Measurements from ENCODE around the gene CATSPER3.
A peak's percentile ranks its signal among the peaks of the same experiment; 100 is the strongest.

The CATSPER3 gene

DNA sequence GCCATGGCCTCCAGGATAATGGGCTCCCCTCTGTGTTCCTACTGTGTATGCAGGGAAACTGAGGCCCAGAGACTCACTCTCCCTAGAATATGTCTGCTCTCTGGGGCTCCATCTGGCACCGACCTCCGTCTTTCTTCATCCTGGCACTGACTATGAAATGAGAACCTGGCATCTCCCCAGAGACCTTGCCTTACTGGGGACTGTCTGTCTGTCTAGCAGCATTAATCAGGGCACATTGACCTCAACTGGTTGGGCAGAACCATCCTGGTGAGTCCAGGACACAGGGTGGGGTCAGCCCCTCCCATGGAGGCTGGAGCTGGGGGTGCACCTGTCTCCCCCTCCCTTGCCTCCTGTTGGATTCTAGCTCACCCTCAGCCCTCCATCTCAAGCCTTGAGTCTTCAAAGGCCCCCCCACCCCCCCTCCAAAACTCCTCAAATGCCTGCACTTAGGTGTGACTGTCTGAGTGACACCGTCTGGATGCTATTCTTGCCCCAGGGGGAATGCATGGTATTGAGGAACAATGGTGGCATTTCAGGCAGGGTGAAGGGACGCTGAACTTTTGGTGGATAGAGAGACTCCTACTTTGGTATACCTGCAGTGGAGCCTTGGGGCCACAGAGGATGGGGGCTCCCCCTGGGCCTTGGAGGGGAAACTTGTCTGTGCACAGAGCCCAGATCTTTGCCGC, 79.1 kb downstream of the CATSPER3 start:
- DNase-seq = no peak

GRCh38 chr5:135047347-135047695, 79.6 kb downstream of the CATSPER3 start:
- DNase-seq = no peak

GRCh38 chr5:135048286-135048685, 80.6 kb downstream of the CATSPER3 start:
- no peak for DNase-seq

GRCh38 chr5:135048930-135049329, 81.2 kb downstream of the CATSPER3 start:
- no peak for DNase-seq

DNA sequence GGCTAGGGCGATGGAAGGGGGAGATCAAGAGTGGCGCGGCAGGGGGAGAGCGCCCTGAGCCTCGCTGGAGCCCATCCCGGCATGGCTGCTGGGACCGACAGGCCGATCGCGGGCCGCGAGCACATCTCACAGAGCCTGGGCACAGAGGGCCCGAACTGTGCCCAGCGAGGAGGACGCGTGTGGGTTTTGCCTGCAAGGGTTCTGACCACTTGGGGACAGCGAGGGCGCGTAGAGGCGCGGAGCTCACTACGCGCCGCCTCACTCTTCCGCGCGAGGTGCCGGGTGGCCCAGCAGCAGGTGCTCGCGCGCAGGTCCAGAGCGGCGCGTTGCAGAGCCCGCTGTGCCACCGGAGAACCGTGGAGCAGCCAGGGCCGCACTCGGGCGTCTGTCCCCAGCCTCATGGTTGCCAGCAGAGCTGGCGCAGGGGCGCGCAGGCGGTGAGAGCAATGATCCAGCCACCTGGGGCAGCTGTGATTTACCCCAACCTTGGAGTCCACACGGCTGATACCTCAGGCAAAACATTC, 82.6 kb downstream of the CATSPER3 start:
- no peak for DNase-seq

DNA sequence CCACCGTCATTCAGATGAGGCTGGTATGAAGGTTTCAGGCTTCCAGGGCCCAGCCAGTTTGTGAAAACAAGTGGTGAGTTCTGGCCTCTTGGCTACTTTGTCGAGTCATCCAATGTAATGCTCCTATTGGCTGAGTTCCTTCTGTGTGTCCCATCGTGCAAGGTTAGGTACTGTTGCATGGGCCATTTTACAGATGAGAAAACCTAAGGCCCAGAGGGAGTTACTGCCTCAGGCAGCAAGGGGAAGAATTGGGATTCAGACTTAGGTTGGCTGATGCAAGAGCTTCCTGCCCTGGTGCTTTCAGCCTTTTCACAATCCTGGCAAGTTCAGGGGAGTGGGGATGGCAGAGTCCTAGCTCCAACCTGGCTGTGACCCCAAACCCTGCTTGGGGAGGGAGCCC, 83.7 kb downstream of the CATSPER3 start:
- DNase-seq = no peak

- no peak for DNase-seq
Observed at GRCh38 chr5:135051872-135052271, 84.2 kb downstream of the CATSPER3 start.

GRCh38 chr5:135052511-135053145, 84.9 kb downstream of the CATSPER3 start:
- no peak for DNase-seq

GRCh38 chr5:135053278-135053677, 85.6 kb downstream of the CATSPER3 start:
- DNase-seq = peak; percentile 25 to 44

DNA sequence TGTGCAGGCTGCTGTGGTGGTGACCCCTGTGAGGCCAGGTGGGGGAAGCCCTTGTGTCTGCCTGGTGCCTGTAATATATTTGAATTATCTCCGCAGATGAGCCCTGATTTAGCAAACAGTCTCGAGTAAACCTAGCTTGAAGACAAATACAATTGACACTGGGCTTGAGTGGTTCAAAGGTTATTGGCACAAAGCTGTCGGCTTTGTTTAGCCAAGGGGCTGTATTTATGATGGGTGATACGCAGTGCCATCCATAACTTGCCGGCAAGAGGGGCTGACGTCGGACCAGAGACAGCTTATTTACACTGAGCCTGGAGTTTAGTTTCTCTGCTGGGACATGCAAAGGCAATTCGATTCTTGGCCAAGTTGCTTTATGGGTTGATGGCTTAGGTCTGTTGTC, 86.3 kb downstream of the CATSPER3 start:
- DNase-seq = no peak

- DNase-seq = no peak
Observed at GRCh38 chr5:135054546-135054945, 86.8 kb downstream of the CATSPER3 start.

DNA sequence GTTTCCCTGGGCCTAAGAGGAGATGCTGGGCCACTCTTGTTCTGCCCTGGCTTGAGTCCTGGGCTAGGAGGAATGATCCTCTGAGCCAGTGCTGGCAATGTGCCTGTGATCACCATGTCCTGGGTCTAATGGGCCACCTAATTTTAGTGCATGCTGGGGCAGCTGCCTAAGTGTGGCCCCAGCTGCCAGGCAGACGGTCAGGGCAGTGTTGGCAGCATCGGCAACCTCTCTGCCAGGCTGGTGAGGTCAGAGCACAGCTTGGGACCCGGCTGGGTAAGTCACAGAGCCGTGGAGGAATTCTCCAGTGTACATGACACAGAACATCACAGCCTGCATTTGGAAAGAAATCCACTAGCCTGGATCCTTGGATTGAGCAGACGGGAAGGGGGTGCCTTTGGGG, 87.7 kb downstream of the CATSPER3 start:
- no peak for DNase-seq

GRCh38 chr5:135056316-135057030, 88.8 kb downstream of the CATSPER3 start:
- DNase-seq = no peak

GRCh38 chr5:135057233-135057632, 89.5 kb downstream of the CATSPER3 start:
- no peak for DNase-seq

DNA sequence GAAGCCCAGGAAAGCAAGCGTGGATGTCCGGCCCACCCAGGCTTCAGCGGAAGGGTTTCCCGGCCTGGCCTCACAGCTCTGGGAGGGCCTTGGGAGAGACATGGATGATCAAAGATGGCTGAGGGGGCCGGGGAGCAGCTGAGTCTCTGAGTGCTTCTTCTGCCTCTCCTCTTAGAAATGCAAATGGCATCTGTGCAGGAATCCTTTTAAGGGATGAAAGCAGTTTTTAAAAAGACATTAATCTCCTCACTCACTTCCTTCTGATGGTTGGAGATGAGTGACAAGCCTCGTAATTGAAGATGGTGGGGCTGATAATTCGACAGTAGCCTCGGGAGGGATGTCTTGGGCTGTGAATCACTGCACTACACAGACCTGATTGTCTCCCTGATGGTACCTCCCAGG, 90.6 kb downstream of the CATSPER3 start:
- no peak for DNase-seq

- no peak for DNase-seq
Observed at GRCh38 chr5:135059000-135059923, 91.6 kb downstream of the CATSPER3 start.

DNA sequence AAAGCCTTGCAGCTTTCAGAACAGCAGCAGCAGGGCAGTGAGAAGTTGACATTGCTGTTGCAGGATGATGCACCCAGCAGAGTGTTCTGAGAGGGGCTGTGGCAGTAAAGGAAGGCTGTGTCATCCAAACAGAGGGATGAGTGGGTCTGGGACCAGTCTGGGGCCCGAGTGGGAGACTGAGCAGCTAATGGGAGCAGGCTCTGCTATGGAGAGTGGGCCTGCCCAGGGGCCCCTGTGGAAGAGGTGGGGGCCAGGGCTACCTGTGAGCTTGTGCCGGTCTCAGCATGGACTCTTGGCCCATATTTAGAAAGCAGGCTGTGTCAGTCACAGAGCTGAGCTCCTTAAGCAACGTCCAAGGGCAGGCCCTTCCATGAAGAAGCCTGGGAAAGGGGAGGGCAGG, 92.3 kb downstream of the CATSPER3 start:
- no peak for DNase-seq

- no peak for DNase-seq
Observed at GRCh38 chr5:135061001-135061400, 93.3 kb downstream of the CATSPER3 start.

Data from AML-193 (cell line).